SK-N-SH treated with all-trans-retinoic acid at 6 μM for 48 hours (cell line): ENCODE results near the gene DENND1B.

ENCODE experiments used
- ATAC-seq: fragments of 200-7000 bp; cut with Tn5 transposase; 3 replicates; pipeline ENCODE4 v1.9.1; 2020; ENCODE audit warnings: mild to moderate bottlenecking, moderate library complexity
- ARNTL ChIP-seq: fragments of 450-650 bp; formaldehyde crosslinking; IDR thresholded peaks from 2 replicates; pipeline ENCODE4 v1.5.0; 2020; ENCODE audit warnings: low read depth, mild to moderate bottlenecking, moderate library complexity, borderline replicate concordance
- BACH2 ChIP-seq: fragments of 250-450 bp; sonication (Bioruptor Pico); IDR thresholded peaks from 2 replicates; pipeline ENCODE4 v1.9.0; 2021; ENCODE audit warnings: mild to moderate bottlenecking, borderline replicate concordance
- CREB5 ChIP-seq: fragments of 250-450 bp; sonication (Bioruptor Pico); IDR thresholded peaks from 2 replicates; pipeline ENCODE4 v1.5.1; 2020; ENCODE audit warnings: low read depth, mild to moderate bottlenecking, moderate library complexity
- CSDC2 ChIP-seq: fragments of 250-450 bp; sonication (Bioruptor Pico); IDR thresholded peaks from 2 replicates; pipeline ENCODE4 v1.5.0; 2020; ENCODE audit warnings: mild to moderate bottlenecking, moderate library complexity
- CSRNP3 ChIP-seq: fragments of 250-450 bp; sonication (Bioruptor Pico); IDR thresholded peaks from 2 replicates; pipeline ENCODE4 v1.5.1; 2021; ENCODE audit warnings: mild to moderate bottlenecking, moderate library complexity
- ESRRG ChIP-seq: fragments of 250-450 bp; sonication (Bioruptor Pico); IDR thresholded peaks from 2 replicates; pipeline ENCODE4 v1.6.1; 2021; ENCODE audit warnings: mild to moderate bottlenecking
- ISL1 ChIP-seq: fragments of 250-450 bp; sonication (Bioruptor Pico); IDR thresholded peaks from 2 replicates; pipeline ENCODE4 v2.1.2; 2022; ENCODE audit warnings: mild to moderate bottlenecking, moderate library complexity
- POU6F1 ChIP-seq: fragments of 250-450 bp; sonication (Bioruptor Pico); IDR thresholded peaks from 2 replicates; pipeline ENCODE4 v1.8.0; 2021; ENCODE audit warnings: low read depth, mild to moderate bottlenecking, moderate library complexity, borderline replicate concordance
- RARB ChIP-seq: fragments of 250-450 bp; sonication (Bioruptor Pico); IDR thresholded peaks from 2 replicates; pipeline ENCODE4 v1.8.0; 2021; ENCODE audit warnings: mild to moderate bottlenecking, moderate library complexity
- SNAI2 ChIP-seq: fragments of 250-450 bp; sonication (Bioruptor Pico); IDR thresholded peaks from 2 replicates; pipeline ENCODE4 v1.5.0; 2020; ENCODE audit warnings: mild to moderate bottlenecking, moderate library complexity
- TOX ChIP-seq: fragments of 250-450 bp; sonication (Bioruptor Pico); IDR thresholded peaks from 2 replicates; pipeline ENCODE4 v1.8.0; 2021; ENCODE audit warnings: mild to moderate bottlenecking, moderate library complexity, borderline replicate concordance
- TSHZ2 ChIP-seq: fragments of 250-450 bp; sonication (Bioruptor Pico); IDR thresholded peaks from 2 replicates; pipeline ENCODE4 v1.5.0; 2020; ENCODE audit warnings: mild to moderate bottlenecking, moderate library complexity
- ZC3H10 ChIP-seq: fragments of 250-450 bp; sonication (Bioruptor Pico); IDR thresholded peaks from 2 replicates; pipeline ENCODE4 v1.5.1; 2021; ENCODE audit warnings: mild to moderate bottlenecking, moderate library complexity
- ZFP3 ChIP-seq: fragments of 250-450 bp; sonication (Bioruptor Pico); IDR thresholded peaks from 2 replicates; pipeline ENCODE4 v1.5.0; 2020; ENCODE audit warnings: mild to moderate bottlenecking, moderate library complexity
- ZFP30 ChIP-seq: fragments of 450-650 bp; formaldehyde crosslinking; IDR thresholded peaks from 2 replicates; pipeline ENCODE4 v1.5.0; 2022; ENCODE audit warnings: mild to moderate bottlenecking, moderate library complexity
- ZNF565 ChIP-seq: fragments of 450-650 bp; formaldehyde crosslinking; conservative IDR thresholded peaks from 2 replicates; pipeline ENCODE4 v1.5.0; 2020; ENCODE audit warnings: low read depth, mild to moderate bottlenecking, moderate library complexity
- ZNF70 ChIP-seq: fragments of 450-650 bp; formaldehyde crosslinking; IDR thresholded peaks from 2 replicates; pipeline ENCODE4 v1.5.0; 2020; ENCODE audit warnings: mild to moderate bottlenecking, moderate library complexity
- ZNF8 ChIP-seq: fragments of 450-650 bp; formaldehyde crosslinking; IDR thresholded peaks from 2 replicates; pipeline ENCODE4 v1.5.0; 2020; ENCODE audit warnings: mild to moderate bottlenecking, moderate library complexity

Gene DENND1B

GRCh38 chr1:197614916-197615692 lies 160.2 kb downstream of the DENND1B start:
- ATAC-seq: peak; percentile 95
- no peak for TF ChIP-seq SNAI2
- TF ChIP-seq ZNF70 (CRISPR knock-in tag): no peak
- no peak for TF ChIP-seq CSDC2 (CRISPR knock-in tag)
- no peak for TF ChIP-seq TSHZ2 (CRISPR knock-in tag)
- no peak for TF ChIP-seq POU6F1 (CRISPR knock-in tag)
- TF ChIP-seq ARNTL (CRISPR knock-in tag): no peak
- TF ChIP-seq CREB5: no peak
- no peak for TF ChIP-seq ESRRG (CRISPR knock-in tag)
- TF ChIP-seq ZNF565 (CRISPR knock-in tag): no peak
- TF ChIP-seq ZNF8 (CRISPR knock-in tag): no peak
- TF ChIP-seq ZFP3 (CRISPR knock-in tag): no peak
- TF ChIP-seq CSRNP3 (CRISPR knock-in tag): no peak
- TF ChIP-seq RARB (CRISPR knock-in tag): no peak
- TF ChIP-seq TOX (CRISPR knock-in tag): no peak
- no peak for TF ChIP-seq ZFP30
- no peak for TF ChIP-seq BACH2 (CRISPR knock-in tag)
- TF ChIP-seq ZC3H10 (CRISPR knock-in tag): no peak

- TF ChIP-seq ZNF565 (CRISPR knock-in tag): no peak
- TF ChIP-seq BACH2 (CRISPR knock-in tag): no peak
- TF ChIP-seq ISL1 (CRISPR knock-in tag): no peak
- TF ChIP-seq ZC3H10 (CRISPR knock-in tag): no peak
- TF ChIP-seq ARNTL (CRISPR knock-in tag): no peak
- no peak for TF ChIP-seq ESRRG (CRISPR knock-in tag)
- no peak for TF ChIP-seq CSDC2 (CRISPR knock-in tag)
- TF ChIP-seq TSHZ2 (CRISPR knock-in tag): no peak
- no peak for TF ChIP-seq CSRNP3 (CRISPR knock-in tag)
- ATAC-seq: no peak
Measured at GRCh38 chr1:197606168-197606845, 169.0 kb downstream of the DENND1B start.
